BJ (cell line): ENCODE data around the gene WBP2. TPM values are rescaled to one million over a fixed set of nuclear protein-coding genes. Genes with fewer than 3 reads are reported as not detected.
"Not testable (repeated sequence)": the region's sequence is repeated elsewhere in the genome, so short reads cannot be mapped to it uniquely, and the experiment has no call there.

Experiments used
- CTCF ChIA-PET: fragments of 350-600 bp; formaldehyde crosslinking; extraction: SDS; loops from one replicate; lab custom pipeline; 2021; ENCODE audit warnings: antibody characterized with exemption, inconsistent platforms; lab: Yijun Ruan, JAX
- POLR2A ChIA-PET: fragments of 300-600 bp; sonication (Branson Sonifier 250); formaldehyde crosslinking; extraction: SDS; loops from one replicate; lab custom pipeline; 2021; ENCODE audit warnings: antibody characterized with exemption; lab: Charles Lee
- DNase-seq: peaks from one replicate; pipeline ENCODE4 v3.0.0-alpha.2; 2011; ENCODE audit warnings: low read depth
- H3K27me3 ChIP-seq: 2 replicates; pipeline ENCODE4 v1.6.0; 2011; ENCODE audit warnings: low read length; ENCODE audit not compliant: control insufficient read depth, insufficient read depth
- H3K36me3 ChIP-seq: 2 replicates; pipeline ENCODE4 v1.5.1; 2011; ENCODE audit warnings: low read length; ENCODE audit not compliant: control insufficient read depth, insufficient read depth
- H3K4me3 ChIP-seq: 2 replicates; pipeline ENCODE4 v1.5.1; 2011; ENCODE audit warnings: low read depth, mild to moderate bottlenecking, control low read depth, low read length
- polyA plus RNA-seq: library from polyadenylated mRNA; depleted of rRNA; stranded (reverse); fragments of >200 nt; gene quantifications from 2 replicates; pipeline ENCODE4 v1.2.3, GENCODE V29; 2011
- TF ChIP-seq, protein P1 (sequence below): IDR thresholded peaks from 2 replicates; pipeline ENCODE4 v1.5.1; 2011; ENCODE audit warnings: low read depth, mild to moderate bottlenecking, control low read depth, inconsistent platforms, low read length, moderate library complexity; ENCODE audit not compliant: insufficient read depth

Gene WBP2
- polyA plus RNA-seq, 1 experiment, result 37.0 TPM

DNA sequence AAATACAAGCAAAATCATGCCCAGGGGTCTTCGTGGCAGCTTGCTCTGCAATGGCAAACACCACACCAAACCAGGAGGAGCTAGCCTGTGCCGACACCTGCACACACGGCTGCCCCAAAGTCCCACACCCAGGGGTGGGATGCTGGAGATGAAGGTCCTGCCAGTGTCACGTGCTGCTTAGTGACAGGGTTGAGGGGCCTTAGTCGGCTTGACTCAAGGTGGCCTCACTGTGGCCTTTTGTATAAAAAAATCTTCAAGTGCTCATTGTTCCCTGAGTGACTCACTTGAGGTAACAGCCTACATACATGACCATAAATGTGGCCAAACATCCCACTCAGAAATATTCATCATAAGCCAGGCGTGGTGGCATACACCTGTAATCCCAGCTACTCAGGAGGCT is 34.3 kb upstream of the WBP2 start:
- ChIA-PET POLR2A (interaction anchor here (0.6 kb wide), 1 partner anchor 15 kb away, joined by 3 read pairs; no protein-coding TSS in a partner anchor), CTCF (interaction anchor here (0.8 to 1.2 kb wide), 2 partner anchors 25 to 107 kb away, joined by 3 to 4 read pairs; no protein-coding TSS in a partner anchor)
- H3K4me3 ChIP-seq, result no peak overlapping the region

DNA sequence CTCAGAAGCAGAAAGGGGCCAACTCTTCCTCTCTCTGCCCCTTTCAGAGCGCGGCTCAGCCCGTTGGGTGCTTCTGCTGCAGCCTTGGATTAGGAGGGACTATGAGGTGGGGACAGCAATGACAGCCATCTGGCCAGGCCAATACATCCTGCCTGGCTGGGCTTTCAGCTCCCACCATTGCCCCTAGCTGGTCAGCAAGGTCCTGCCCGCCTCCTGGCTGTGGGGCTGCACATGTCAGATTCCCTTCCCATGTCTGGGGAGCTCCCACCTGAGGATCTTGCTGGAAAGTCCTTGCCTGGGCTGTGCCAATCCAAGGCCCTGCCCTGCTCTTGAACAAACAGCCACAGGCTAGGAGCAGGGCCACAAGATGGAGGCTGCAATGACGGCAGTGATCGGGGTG is 33.3 kb upstream of the WBP2 start:
- DNase-seq, result no peak

More for the DNA sequence above, 34.3 kb upstream of the WBP2 start:
- H3K27me3 ChIP-seq, result no peaks in the 10 kb centered on the region
- no peak for DNase-seq
- TF ChIP-seq, protein P1, sequence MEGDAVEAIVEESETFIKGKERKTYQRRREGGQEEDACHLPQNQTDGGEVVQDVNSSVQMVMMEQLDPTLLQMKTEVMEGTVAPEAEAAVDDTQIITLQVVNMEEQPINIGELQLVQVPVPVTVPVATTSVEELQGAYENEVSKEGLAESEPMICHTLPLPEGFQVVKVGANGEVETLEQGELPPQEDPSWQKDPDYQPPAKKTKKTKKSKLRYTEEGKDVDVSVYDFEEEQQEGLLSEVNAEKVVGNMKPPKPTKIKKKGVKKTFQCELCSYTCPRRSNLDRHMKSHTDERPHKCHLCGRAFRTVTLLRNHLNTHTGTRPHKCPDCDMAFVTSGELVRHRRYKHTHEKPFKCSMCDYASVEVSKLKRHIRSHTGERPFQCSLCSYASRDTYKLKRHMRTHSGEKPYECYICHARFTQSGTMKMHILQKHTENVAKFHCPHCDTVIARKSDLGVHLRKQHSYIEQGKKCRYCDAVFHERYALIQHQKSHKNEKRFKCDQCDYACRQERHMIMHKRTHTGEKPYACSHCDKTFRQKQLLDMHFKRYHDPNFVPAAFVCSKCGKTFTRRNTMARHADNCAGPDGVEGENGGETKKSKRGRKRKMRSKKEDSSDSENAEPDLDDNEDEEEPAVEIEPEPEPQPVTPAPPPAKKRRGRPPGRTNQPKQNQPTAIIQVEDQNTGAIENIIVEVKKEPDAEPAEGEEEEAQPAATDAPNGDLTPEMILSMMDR, result no peak
- peaks cover 10% of the 10 kb centered on the region for H3K36me3 ChIP-seq

GRCh38 chr17:75885860-75886259 is 30.7 kb upstream of the WBP2 start:
- H3K36me3 ChIP-seq, DNase-seq, H3K27me3 ChIP-seq, H3K4me3 ChIP-seq, POLR2A ChIA-PET: not testable (repeated sequence)
- CTCF ChIA-PET, result interaction anchor here (1.3 to 2.7 kb wide), 3 partner anchors 10 to 30 kb away, joined by 3 to 9 read pairs (median 5); partner anchors contain the start of gene TRIM65

More for the DNA sequence above, 33.3 kb upstream of the WBP2 start:
- peaks cover 10% of the 10 kb centered on the region for H3K36me3 ChIP-seq
- POLR2A ChIA-PET, result no interaction called here
- CTCF ChIA-PET, result interaction anchor here (2.4 kb wide), 1 partner anchor 11 kb away, joined by 17 read pairs; the partner anchor contains the start of gene TRIM47
- TF ChIP-seq, protein P1, result no peak
- H3K27me3 ChIP-seq, result no peaks in the 10 kb centered on the region
- no peak overlapping the region for H3K4me3 ChIP-seq

DNA sequence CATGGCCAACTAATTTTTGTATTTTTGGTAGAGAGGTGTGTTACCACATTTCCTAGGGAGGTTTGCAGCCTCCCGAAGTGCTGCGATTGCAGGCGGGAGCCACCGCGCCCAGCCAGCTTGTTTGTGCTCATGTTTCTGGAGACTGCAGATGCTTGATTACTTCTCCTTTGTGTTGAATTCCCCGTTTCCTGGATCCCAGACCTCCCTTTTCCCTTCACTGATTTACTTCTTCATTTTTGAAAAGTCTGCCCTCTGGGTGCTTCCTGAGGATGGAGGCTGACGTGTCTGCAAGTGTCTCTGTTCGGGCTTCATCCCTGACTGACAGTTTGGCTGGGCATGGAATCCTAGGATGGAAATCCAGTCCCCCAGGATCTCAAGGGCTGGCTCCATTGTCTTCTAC is 30.3 kb upstream of the WBP2 start:
- Histone ChIP-seq H3K27me3 (peaks cover 2% of the 10 kb centered on the region; the same call in 1 of the 2 replicates), H3K4me3 (no peak overlapping the region), H3K36me3 (peaks cover under 1% of the 10 kb centered on the region; the same call in 1 of the 2 replicates)
- ChIA-PET POLR2A (no interaction called here), CTCF (interaction anchor here (1.4 to 2.7 kb wide), 2 partner anchors 11 to 24 kb away, joined by 5 to 9 read pairs; partner anchors contain the start of gene TRIM65)
- no peak for DNase-seq
- TF ChIP-seq, protein P1, result no peak

- Histone ChIP-seq H3K27me3 (peaks cover 2% of the 10 kb centered on the region; the same call in 1 of the 2 replicates), H3K4me3 (no peak overlapping the region), H3K36me3 (no peaks in the 10 kb centered on the region)
- ChIA-PET POLR2A (no interaction called here), CTCF (interaction anchor here (0.9 to 1.0 kb wide), 2 partner anchors 26 to 248 kb away, joined by 3 to 4 read pairs; partner anchors contain the start of genes SMIM5 and WBP2)
- no peak for DNase-seq
- TF ChIP-seq, protein P1, result no peak
These were observed 26.7 kb upstream of the WBP2 start for GRCh38 chr17:75881678-75882454.
